Smooth muscle cell (in vitro differentiated cells): ENCODE data around the gene SRGAP2C. TPM values are rescaled to one million over a fixed set of nuclear protein-coding genes. Genes with fewer than 3 reads are reported as not detected.
A peak's percentile ranks its signal among the peaks of the same experiment; 100 is the strongest.

Experiments
- DNase-seq: peaks from one replicate; lab custom pipeline; 2025; ENCODE audit not compliant: unreplicated experiment; lab: John Stamatoyannopoulos, UW
- H2AFZ ChIP-seq: fragments of 200-600 bp; sonication (generic); 2 replicates; pipeline ENCODE4 v1.6.0; 2016; ENCODE audit warnings: antibody characterized with exemption, low read depth, mild to moderate bottlenecking
- H3F3A ChIP-seq: fragments of 200-600 bp; sonication (generic); 2 replicates; pipeline ENCODE4 v1.6.0; 2017; ENCODE audit warnings: antibody characterized with exemption, low read depth
- H3K27ac ChIP-seq: fragments of 200-600 bp; sonication (generic); 2 replicates; pipeline ENCODE4 v1.5.1; 2016; ENCODE audit warnings: low read depth, mild to moderate bottlenecking
- H3K27me3 ChIP-seq: fragments of 200-600 bp; sonication (generic); 2 replicates; pipeline ENCODE4 v1.6.1; 2016; ENCODE audit warnings: low read depth, mild to moderate bottlenecking
- H3K36me3 ChIP-seq: fragments of 200-600 bp; sonication (generic); 2 replicates; pipeline ENCODE4 v1.5.1; 2016; ENCODE audit warnings: low read depth
- H3K4me1 ChIP-seq: fragments of 200-600 bp; sonication (generic); 2 replicates; pipeline ENCODE4 v1.5.1; 2016; ENCODE audit warnings: low read depth
- H3K4me2 ChIP-seq: fragments of 200-600 bp; sonication (generic); 2 replicates; pipeline ENCODE4 v1.6.0; 2016; ENCODE audit warnings: mild to moderate bottlenecking
- H3K4me3 ChIP-seq: fragments of 200-600 bp; sonication (generic); 2 replicates; pipeline ENCODE4 v1.5.1; 2016; ENCODE audit warnings: mild to moderate bottlenecking
- H3K79me2 ChIP-seq: fragments of 200-600 bp; sonication (generic); 2 replicates; pipeline ENCODE4 v1.6.0; 2016; ENCODE audit warnings: low read depth, mild to moderate bottlenecking
- H3K9ac ChIP-seq: fragments of 200-600 bp; sonication (generic); 2 replicates; pipeline ENCODE4 v1.6.0; 2016; ENCODE audit warnings: low read depth
- H3K9me3 ChIP-seq: fragments of 200-600 bp; sonication (generic); replicated peaks from 2 replicates; pipeline ENCODE4 v1.5.1; 2016; ENCODE audit warnings: low read depth
- H4K20me1 ChIP-seq: fragments of 200-600 bp; sonication (generic); 2 replicates; pipeline ENCODE4 v1.6.0; 2016; ENCODE audit warnings: low read depth
- WGBS: methylation state at CpG from one replicate; pipeline ENCODE4 v1.1.7; 2016; ENCODE audit warnings: low lambda C conversion rate; 5-methylcytosine and 5-hydroxymethylcytosine counted together
- polyA plus RNA-seq: library from polyadenylated mRNA; unstranded; fragments of >200 nt; fragmentation: Nextera tagmentation; extraction: Ambion mirVana; gene quantifications from 2 replicates; pipeline ENCODE4 v1.2.1, GENCODE V29; 2016
- total RNA-seq: library from RNA; depleted of rRNA; stranded (reverse); fragments of >200 nt; gene quantifications from 2 replicates; pipeline ENCODE4 v1.2.3, GENCODE V29; 2014
- TF ChIP-seq, protein P1 (sequence below): fragments of 200-600 bp; sonication (generic); IDR thresholded peaks from 2 replicates; pipeline ENCODE4 v1.5.1; 2017; ENCODE audit warnings: borderline replicate concordance, mild to moderate bottlenecking, antibody characterized with exemption; ENCODE audit not compliant: insufficient read depth, poor library complexity, severe bottlenecking

Gene SRGAP2C
- total and polyA plus RNA-seq, 2 experiments from 2014 or later: 11.3 to 14.7 TPM

DNA sequence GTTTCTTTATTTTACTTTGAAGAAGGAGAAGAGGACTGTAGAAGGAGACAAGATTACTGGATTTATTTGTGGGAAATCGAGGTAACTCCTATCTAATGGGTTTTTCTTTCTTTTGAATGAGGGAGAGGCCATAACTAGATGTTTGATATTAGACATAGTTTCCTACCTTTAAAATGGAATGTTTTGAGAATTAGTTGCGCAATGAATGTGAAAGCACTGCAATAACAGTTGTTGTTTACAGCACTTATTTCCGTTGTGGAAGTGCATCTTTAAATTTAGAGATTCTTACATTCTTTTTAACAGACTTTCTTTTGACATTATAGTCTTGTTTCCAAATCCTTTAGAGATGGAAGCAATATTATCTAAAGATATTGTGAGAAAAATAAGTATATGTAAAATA, 229.0 kb downstream of the SRGAP2C start:
- no peaks in the 10 kb centered on the region for H3K9me3 ChIP-seq
- no peak overlapping the region for H3K4me2 ChIP-seq
- no peak for DNase-seq
- TF ChIP-seq, protein P1, sequence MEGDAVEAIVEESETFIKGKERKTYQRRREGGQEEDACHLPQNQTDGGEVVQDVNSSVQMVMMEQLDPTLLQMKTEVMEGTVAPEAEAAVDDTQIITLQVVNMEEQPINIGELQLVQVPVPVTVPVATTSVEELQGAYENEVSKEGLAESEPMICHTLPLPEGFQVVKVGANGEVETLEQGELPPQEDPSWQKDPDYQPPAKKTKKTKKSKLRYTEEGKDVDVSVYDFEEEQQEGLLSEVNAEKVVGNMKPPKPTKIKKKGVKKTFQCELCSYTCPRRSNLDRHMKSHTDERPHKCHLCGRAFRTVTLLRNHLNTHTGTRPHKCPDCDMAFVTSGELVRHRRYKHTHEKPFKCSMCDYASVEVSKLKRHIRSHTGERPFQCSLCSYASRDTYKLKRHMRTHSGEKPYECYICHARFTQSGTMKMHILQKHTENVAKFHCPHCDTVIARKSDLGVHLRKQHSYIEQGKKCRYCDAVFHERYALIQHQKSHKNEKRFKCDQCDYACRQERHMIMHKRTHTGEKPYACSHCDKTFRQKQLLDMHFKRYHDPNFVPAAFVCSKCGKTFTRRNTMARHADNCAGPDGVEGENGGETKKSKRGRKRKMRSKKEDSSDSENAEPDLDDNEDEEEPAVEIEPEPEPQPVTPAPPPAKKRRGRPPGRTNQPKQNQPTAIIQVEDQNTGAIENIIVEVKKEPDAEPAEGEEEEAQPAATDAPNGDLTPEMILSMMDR: no peak
- no peaks in the 10 kb centered on the region for H4K20me1 ChIP-seq
- no peak overlapping the region for H2AFZ ChIP-seq
- H3K79me2 ChIP-seq: no peaks in the 10 kb centered on the region
- no peak overlapping the region for H3K27ac ChIP-seq
- no peak overlapping the region for H3K4me3 ChIP-seq
- H3K36me3 ChIP-seq: no peaks in the 10 kb centered on the region
- WGBS: 86% methylated on average over 3 of the region's 3 CpGs
- no peaks in the 10 kb centered on the region for H3K27me3 ChIP-seq
- no peaks in the 10 kb centered on the region for H3F3A ChIP-seq
- no peak overlapping the region for H3K9ac ChIP-seq
- H3K4me1 ChIP-seq: no peaks in the 10 kb centered on the region

DNA sequence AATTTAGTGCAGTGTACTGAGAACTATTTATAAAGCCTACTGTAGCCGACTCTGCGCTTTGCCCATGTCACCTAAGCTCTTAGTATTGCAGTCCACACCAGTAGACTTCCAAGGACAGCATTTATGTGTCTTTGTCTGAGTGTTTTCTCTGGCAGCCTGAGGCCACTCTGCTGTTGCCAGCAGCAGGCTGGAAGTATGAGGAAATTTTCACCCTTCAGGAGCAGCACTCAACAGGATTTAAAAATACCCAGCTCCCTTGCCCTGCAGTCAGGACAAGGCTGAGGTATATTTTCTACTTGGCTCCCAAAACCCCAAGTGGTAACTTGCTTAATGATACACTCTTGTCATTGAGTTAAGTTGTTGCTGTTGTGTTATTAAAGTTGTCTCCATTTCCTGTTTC, 230.1 kb downstream of the SRGAP2C start:
- H3K9ac ChIP-seq: no peak overlapping the region
- H3K4me3 ChIP-seq: no peak overlapping the region
- no peaks in the 10 kb centered on the region for H3K4me1 ChIP-seq
- TF ChIP-seq, protein P1: no peak
- no peaks in the 10 kb centered on the region for H3K36me3 ChIP-seq
- H3K9me3 ChIP-seq: no peaks in the 10 kb centered on the region
- H3K27ac ChIP-seq: no peak overlapping the region
- WGBS: 81% methylated on average over 2 of the region's 2 CpGs
- no peak overlapping the region for H2AFZ ChIP-seq
- no peaks in the 10 kb centered on the region for H3F3A ChIP-seq
- no peaks in the 10 kb centered on the region for H3K79me2 ChIP-seq
- no peaks in the 10 kb centered on the region for H4K20me1 ChIP-seq
- DNase-seq: no peak
- H3K4me2 ChIP-seq: peak overlapping the region; percentile 21
- no peaks in the 10 kb centered on the region for H3K27me3 ChIP-seq

DNA sequence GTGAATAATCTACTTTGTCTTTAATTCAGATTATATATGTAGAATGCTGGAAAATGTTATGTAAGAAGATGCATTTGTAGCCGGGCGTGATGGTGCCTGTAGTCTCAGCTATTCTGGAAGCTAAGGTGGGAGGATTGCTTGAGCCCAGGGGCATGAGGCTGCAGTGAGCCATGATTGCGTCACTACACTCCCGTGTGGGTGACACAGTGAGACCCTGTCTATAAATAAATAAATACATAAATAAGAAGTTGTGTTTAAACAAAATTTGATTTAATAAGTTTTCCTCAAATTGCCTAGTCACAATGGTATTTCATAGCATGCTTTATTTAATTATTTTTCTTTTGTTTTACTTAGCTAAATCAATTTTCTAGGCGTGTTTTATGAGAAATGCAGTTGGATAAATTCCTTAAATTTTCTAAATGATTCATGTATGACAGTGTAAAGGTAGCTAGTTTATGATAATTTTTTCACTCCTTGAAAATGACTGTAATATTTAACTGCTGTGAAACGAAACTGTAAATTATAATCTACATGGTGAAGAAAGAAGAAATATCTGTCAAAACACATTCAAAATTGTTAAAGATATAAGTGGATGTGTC, 232.6 kb downstream of the SRGAP2C start:
- Histone ChIP-seq H3K27me3 (no peaks in the 10 kb centered on the region), H3F3A (no peaks in the 10 kb centered on the region), H3K9ac (no peak overlapping the region), H2AFZ (no peak overlapping the region), H3K4me1 (no peaks in the 10 kb centered on the region), H3K4me3 (no peak overlapping the region), H4K20me1 (no peaks in the 10 kb centered on the region), H3K9me3 (no peaks in the 10 kb centered on the region), H3K79me2 (no peaks in the 10 kb centered on the region), H3K36me3 (no peaks in the 10 kb centered on the region), H3K27ac (no peak overlapping the region), H3K4me2 (no peak overlapping the region)
- WGBS: 83% methylated on average over 6 of the region's 6 CpGs
- no peak for DNase-seq
- TF ChIP-seq, protein P1: no peak
